ENCODE data around the gene PRRC2B. TPM values are rescaled to one million over a fixed set of nuclear protein-coding genes. Genes with fewer than 3 reads are reported as not detected.

PRRC2B gene
- total and polyA plus RNA-seq, 2 experiments from 2014 or later, result 45.0 to 193 TPM

DNA sequence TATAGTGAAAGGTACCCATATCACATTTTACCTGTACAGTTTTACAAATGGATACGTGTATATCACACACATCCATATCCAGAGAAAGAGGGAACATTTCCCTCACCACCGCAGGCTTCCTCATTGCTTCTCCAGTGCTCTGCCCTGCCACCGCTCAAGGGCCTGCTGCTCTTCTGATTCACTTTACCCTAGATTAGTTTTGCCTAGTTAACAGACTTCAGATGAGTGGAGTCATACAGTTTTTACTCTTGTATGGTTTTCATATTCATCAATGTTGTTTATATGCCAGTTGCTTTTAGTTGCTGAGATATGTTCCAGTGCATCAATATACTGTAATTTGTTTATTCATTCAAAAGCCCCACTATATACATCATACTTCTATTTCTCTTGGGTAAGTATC lies 54.9 kb downstream of the PRRC2B start (continued):
- TF ChIP-seq, protein P1, sequence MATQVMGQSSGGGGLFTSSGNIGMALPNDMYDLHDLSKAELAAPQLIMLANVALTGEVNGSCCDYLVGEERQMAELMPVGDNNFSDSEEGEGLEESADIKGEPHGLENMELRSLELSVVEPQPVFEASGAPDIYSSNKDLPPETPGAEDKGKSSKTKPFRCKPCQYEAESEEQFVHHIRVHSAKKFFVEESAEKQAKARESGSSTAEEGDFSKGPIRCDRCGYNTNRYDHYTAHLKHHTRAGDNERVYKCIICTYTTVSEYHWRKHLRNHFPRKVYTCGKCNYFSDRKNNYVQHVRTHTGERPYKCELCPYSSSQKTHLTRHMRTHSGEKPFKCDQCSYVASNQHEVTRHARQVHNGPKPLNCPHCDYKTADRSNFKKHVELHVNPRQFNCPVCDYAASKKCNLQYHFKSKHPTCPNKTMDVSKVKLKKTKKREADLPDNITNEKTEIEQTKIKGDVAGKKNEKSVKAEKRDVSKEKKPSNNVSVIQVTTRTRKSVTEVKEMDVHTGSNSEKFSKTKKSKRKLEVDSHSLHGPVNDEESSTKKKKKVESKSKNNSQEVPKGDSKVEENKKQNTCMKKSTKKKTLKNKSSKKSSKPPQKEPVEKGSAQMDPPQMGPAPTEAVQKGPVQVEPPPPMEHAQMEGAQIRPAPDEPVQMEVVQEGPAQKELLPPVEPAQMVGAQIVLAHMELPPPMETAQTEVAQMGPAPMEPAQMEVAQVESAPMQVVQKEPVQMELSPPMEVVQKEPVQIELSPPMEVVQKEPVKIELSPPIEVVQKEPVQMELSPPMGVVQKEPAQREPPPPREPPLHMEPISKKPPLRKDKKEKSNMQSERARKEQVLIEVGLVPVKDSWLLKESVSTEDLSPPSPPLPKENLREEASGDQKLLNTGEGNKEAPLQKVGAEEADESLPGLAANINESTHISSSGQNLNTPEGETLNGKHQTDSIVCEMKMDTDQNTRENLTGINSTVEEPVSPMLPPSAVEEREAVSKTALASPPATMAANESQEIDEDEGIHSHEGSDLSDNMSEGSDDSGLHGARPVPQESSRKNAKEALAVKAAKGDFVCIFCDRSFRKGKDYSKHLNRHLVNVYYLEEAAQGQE (IDR thresholded peaks at IDR 0.05; ENCODE audit: unreplicated experiment), result no peak
- TF ChIP-seq NANOG (IDR thresholded peaks at IDR 0.05; ENCODE audit: borderline replicate concordance), result no peak

DNA sequence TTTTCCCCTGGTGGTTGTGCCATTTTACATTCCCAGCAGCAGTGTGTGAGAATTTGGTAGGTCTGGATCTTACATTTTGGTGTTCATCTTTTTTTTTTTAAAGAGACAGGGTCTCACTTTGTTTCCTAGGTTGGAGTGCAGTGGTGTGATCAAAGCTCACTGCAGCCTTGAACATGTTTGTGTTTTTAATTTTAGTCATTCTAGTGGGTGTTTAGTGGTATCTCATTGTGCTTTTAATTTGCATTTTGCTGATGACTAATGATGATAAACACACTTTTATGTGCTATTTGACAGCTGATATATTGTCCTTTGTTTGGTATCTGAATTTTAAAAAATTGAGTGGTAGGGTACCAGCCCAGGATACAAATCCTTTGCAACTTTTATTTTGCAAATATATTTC lies 55.4 kb downstream of the PRRC2B start:
- Histone ChIP-seq H3K27ac (ENCODE audit: low read depth) (peak overlapping the region; percentile 4; the same call in 1 of the 2 replicates), H3F3A (replicated peaks; ENCODE audit: low read depth) (peaks cover 46% of the 10 kb centered on the region), H3K4me3 (no peak overlapping the region), H3K4me2 (no peak overlapping the region), H4K20me1 (replicated peaks; ENCODE audit: insufficient read depth) (peaks cover 58% of the 10 kb centered on the region), H3K36me3 (ENCODE audit: insufficient read depth) (peaks cover 84% of the 10 kb centered on the region), H3K4me1 (ENCODE audit: insufficient read depth) (no peaks in the 10 kb centered on the region), H3K9me2 (ENCODE audit: insufficient read depth) (no peaks in the 10 kb centered on the region), H3K79me2 (replicated peaks; ENCODE audit: insufficient read depth) (peaks cover 92% of the 10 kb centered on the region), H2AFZ (no peak overlapping the region), H3K27me3 (ENCODE audit: insufficient read depth) (no peaks in the 10 kb centered on the region)
- Mint-ChIP-seq H3K4me1 (peaks cover 2% of the 10 kb centered on the region; the same call in 2 of the 3 replicates), H3K27me3 (ENCODE audit: insufficient read depth, low read depth, poor library complexity) (peaks cover 6% of the 10 kb centered on the region), H3K9me3 (no peaks in the 10 kb centered on the region; the same call in 2 of the 3 replicates), H3K4me3 (no peak overlapping the region), H3K27ac (no peak overlapping the region), H3K36me3 (ENCODE audit: low read depth) (peaks cover 93% of the 10 kb centered on the region)
- DNase-seq (ENCODE audit: low spot score) (no peak), ATAC-seq (no peak)
- TF ChIP-seq EZH2phosphoT487 (IDR thresholded peaks at IDR 0.05; ENCODE audit: unreplicated experiment), result no peak
- no peak for TF ChIP-seq ZNF114 (CRISPR knock-in tag; IDR thresholded peaks at IDR 0.05)
- TF ChIP-seq, protein P1 (IDR thresholded peaks at IDR 0.05; ENCODE audit: unreplicated experiment), result no peak
- no peak for TF ChIP-seq NANOG (IDR thresholded peaks at IDR 0.05; ENCODE audit: borderline replicate concordance)
- no peak for TF ChIP-seq POLR2AphosphoS5 (IDR thresholded peaks at IDR 0.05; ENCODE audit: low read depth)
- TF ChIP-seq EZH2 (IDR thresholded peaks at IDR 0.05; ENCODE audit: low read depth, unreplicated experiment), result no peak
- TF ChIP-seq, protein P2, sequence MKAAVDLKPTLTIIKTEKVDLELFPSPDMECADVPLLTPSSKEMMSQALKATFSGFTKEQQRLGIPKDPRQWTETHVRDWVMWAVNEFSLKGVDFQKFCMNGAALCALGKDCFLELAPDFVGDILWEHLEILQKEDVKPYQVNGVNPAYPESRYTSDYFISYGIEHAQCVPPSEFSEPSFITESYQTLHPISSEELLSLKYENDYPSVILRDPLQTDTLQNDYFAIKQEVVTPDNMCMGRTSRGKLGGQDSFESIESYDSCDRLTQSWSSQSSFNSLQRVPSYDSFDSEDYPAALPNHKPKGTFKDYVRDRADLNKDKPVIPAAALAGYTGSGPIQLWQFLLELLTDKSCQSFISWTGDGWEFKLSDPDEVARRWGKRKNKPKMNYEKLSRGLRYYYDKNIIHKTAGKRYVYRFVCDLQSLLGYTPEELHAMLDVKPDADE (IDR thresholded peaks at IDR 0.05), result no peak
- TF ChIP-seq, protein P3, sequence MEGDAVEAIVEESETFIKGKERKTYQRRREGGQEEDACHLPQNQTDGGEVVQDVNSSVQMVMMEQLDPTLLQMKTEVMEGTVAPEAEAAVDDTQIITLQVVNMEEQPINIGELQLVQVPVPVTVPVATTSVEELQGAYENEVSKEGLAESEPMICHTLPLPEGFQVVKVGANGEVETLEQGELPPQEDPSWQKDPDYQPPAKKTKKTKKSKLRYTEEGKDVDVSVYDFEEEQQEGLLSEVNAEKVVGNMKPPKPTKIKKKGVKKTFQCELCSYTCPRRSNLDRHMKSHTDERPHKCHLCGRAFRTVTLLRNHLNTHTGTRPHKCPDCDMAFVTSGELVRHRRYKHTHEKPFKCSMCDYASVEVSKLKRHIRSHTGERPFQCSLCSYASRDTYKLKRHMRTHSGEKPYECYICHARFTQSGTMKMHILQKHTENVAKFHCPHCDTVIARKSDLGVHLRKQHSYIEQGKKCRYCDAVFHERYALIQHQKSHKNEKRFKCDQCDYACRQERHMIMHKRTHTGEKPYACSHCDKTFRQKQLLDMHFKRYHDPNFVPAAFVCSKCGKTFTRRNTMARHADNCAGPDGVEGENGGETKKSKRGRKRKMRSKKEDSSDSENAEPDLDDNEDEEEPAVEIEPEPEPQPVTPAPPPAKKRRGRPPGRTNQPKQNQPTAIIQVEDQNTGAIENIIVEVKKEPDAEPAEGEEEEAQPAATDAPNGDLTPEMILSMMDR (conservative IDR thresholded peaks at IDR 0.05; ENCODE audit: low read depth in 2 of 2), result no peak
- no peak for TF ChIP-seq JUNB (IDR thresholded peaks at IDR 0.05; ENCODE audit: unreplicated experiment)
- no peak for TF ChIP-seq ZNF331 (CRISPR knock-in tag; IDR thresholded peaks at IDR 0.05; ENCODE audit: low read depth)
